GF-D8 (cell line): ENCODE data around the gene GPR158.
"Not testable (repeated sequence)": the region's sequence is repeated elsewhere in the genome, so short reads cannot be mapped to it uniquely, and the experiment has no call there.

Experiments used
- DNase-seq: peaks from one replicate; lab custom pipeline; 2025; lab: John Stamatoyannopoulos, UW

GPR158 gene

DNA sequence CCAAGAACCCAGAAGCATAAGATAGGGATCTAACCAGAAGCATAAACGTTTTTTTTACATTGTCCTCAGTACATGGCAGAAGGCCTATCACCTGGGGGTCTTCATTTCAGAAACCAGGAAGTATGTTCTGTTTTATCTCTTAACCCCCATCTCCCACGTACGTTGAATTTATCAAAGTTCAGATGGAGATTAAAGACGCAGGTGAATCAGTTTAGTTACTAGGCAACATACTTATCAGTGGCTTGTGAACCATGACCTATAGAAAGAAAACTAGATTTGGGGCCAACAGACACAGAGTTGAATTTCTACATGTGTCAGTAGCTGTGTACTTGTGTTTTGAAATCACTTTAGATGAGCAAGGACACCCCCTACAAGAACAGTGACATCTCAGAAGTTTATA lies 122.7 kb downstream of the GPR158 start:
- no peak for DNase-seq

DNA sequence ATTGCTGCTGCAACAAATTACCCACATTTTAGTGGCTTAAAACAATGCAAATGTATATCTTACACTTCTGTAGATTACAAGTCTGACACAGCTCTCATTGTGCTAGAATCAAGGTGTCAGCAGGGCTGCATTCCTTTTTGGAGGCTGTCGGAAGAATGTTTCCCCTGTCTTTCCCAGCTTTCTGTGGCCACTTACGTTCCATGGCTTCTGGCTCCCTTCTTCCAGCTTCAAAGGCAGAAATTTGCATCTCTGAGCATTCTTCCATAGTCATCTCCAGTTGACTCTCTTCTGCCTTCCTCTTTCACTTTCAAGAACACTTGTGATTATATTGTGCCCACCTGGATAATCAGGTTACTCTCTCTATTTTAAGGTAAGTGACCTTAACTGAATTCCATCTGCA lies 125.3 kb downstream of the GPR158 start:
- DNase-seq: no peak

DNA sequence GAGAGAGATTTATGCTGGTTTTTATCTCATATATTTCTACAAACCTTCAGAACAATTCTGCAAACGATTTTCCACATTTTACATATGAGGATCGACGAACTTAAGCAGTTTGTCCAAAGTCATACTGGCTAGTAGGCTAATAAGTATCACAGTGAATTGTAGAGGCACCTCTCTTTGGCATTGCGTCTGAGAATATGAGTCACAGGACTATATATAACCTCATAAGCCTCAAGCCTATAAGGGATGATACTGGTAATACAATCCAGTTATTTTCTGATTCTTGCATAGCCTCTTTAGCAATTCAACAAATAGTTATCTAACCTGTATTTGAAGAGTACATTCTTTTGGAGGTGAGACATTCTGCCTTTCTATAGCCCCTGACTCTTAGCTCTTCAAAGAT lies 129.8 kb downstream of the GPR158 start:
- DNase-seq: no peak

DNA sequence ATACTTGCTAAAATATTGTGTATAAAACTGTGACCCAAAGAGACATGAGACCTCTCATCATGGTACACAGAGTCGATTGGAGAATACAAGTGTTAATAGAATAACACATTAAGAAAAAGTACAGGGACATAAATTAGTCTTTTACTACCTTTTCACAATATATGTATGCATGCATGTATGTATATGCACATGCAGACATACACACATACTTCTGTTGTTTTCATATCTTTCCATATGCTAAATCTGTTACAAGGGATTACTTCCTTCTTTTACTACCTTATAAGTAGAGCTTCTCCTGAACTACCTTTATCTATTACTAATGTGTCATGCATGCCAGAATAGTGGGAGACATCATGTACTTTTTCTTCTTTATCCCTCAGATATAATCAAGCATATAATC lies 131.6 kb downstream of the GPR158 start:
- DNase-seq: no peak

DNA sequence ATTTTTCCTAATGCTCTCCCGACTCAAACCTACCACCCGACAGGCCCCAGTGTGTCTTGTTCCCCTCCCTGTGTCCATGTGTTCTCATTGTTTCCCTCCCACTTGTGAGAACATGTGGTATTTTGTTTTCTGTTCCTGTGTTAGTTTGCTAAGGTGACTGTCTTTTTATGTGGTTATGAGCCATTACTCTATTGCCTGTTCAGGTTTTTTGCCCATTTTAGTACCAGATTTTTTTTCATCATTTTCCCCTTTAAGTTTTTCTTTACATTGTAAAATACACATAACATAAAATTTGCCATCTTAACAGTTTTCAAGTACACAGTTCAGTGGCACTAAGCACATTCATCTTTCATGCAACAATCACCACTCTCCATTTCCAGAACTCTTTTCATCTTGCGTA lies 133.5 kb downstream of the GPR158 start:
- no peak for DNase-seq

DNA sequence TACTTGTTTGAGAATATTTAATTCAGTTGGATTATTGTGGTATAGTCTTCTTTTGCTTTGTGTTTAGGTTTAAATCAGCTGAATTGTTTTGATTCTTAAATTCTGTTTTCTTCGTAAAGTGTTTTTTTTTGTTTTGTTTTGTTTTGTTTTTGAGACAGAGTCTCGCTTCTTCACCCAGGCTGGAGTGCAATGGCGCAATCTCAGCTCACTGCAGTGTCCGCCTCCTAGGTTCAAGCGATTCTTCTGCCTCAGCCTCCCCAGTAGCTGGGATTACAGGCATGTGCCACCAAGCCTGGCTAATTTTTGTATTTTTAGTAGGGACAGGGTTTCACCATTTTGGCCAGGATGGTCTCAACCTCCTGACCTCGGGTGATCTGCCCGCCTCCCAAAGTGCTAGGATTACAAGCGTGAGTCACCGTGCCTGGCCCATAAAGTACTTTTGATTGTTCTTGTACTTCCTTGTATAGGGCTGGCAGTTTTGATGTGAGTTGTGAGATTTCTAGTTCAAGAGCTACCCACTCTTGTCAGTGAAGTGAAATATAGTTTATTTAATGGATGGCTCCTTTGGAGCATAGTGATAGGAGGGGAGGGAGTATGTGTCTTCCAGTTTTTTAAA lies 142.9 kb downstream of the GPR158 start:
- not testable (repeated sequence) for DNase-seq

DNA sequence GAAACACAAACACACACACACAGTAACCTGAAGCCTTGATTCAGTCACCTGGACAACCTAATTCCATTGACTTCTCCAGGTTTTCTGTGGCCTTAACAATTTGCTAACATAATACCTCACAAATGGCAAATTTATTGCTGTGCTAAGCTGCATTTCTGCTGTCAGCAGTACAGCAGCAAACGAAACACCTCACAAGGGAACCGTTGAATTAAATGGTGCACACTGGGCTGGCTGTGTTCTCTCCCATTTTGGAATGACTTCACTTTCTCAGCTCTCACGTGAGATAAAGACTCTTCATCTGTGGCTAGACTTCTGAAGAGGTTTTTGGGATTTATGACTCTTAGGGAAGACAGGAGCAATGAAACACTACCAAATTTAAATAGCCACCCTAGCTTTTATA lies 152.5 kb downstream of the GPR158 start:
- DNase-seq: no peak

DNA sequence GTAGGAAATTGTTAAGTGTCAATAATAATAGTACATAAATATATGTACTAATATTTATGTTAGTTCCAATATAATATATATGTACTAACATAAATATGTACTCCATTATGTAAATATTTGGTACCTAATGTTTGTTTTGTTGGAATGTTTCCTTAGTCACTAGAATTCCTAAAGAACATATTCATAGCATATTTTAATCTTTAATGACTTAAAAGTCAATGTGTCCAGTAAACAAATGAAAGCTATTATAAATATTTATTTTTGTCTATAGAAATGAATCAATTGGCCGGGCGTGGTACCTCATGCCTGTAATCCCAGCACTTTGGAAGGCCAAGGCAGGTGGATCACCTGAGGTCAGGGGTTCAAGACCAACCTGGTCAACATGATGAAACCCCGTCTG lies 153.6 kb downstream of the GPR158 start:
- DNase-seq: no peak

DNA sequence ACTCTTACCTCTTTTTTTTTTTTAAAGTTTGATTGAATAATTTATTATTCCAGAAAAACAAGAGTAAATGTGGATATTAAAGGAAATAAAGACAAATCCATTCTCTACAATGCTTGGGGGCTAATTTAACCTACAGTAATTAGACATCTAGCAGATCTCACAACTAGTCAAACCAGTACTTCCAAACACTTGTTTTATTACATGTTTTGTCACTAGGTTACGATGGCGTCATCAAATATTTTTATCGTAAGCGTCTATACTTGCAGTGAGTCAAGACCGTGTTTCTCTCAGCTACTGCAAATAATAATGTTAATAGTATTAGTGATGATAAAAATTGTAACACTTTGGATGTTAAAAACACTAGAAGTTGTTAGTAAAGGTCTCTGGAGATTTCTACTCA lies 154.8 kb downstream of the GPR158 start:
- DNase-seq: not testable (repeated sequence)

DNA sequence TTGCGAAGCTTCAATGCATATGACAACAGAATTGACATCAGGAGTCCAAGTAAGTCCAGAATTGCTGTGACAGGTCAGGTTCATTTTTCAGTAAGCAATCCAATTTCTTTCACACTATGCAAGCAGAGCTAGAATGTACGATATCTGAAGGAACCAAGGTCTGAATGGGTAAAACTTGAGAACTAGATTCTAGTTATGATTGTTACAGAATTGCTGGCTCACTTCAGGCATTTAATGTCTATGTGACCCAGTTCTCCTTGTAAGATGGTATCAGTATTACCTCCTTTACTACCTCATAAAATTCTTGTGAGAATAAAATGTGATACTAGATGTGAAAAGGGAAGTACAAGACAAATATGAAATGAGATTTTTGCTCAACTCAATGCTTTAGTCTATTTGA lies 159.6 kb downstream of the GPR158 start:
- DNase-seq: no peak

DNA sequence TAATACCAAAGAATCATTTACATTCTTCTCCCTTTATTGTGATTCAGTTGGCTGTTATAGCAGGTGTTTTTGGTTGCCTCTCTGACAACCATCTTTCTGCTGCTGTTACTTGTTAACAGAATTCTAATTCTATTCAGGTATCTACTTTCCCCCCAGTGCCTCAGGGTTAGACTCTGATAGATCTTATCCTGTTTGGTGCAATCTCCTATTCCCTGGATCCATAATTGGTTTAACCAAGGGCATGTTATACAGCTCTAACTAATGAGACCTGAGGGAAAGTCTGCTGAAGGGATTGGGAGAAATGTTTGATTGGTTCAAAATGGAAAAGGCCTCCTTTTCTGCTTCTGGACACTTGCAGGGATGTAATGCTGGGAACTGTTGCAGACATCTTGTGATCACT lies 161.5 kb downstream of the GPR158 start:
- DNase-seq: no peak

DNA sequence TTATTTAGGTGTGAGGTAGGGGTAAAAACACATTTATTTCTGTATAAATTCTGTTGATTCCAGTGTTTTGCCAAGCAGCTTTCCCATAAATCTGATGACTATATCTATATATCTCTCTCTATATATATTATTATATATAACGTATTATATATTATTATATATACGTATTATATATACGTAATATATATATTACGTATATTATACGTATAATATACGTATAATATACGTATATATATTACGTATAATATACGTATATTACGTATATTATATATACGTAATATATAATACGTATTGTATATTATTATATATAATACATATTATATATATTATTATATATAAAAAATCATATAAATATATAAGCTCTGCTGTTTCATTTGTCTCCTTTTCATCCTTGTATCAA lies 163.5 kb downstream of the GPR158 start:
- DNase-seq: no peak

DNA sequence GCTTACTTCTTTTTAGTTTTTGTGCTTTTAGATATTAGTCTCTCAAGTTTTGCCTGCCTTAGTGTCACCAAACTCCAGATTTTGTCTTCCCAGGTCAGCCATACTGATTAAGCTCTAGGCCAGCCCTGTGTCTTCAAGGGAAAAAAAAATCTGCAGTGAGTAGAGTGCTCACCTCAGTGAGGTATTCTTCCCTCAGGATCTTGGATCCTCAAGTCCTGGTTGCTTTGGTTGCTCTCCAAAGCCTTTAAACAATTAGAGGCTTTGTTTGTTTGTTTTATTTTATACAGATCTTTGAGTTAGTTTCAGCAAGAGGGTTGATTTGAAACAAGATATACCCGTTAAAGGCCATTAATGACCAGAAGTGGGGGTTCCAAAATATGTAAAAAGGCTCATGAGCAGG lies 165.2 kb downstream of the GPR158 start:
- no peak for DNase-seq

DNA sequence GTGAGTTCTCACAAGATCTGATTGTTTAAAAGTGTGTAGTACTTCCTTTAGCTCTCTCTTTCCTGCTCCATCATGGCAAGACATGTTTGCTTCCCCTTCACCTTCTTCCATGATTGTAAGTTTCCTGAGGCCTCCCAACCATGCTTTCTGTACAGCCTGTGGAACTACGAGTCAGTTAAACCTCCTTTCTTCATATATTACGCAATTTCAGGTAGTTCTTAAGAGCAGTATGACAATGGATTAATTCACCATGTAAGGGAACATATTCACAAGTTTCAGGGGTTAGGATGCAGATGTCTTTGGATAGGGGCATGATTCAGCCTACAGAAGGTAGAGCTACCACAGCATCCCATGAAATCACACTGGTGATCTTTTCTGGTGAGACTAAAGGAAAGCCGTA lies 174.7 kb downstream of the GPR158 start:
- DNase-seq: no peak

DNA sequence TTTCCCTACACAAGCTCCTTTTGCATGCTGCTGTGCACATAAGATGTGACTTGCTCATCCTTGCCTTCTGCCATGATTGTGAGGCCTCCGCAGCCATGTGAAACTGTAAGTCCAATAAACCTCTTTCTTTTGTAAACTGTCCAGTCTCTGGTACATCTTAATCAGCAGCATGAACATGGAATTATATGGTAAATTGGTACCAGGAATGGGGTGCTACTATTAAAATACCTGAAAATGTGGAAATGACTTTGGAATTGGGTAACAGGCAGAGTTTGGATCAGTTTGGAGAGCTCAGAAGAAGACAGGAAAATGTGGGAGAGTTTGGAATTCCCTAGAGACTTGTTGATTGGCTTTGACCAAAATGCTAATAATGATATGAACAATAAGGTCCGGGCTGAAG lies 181.8 kb downstream of the GPR158 start:
- no peak for DNase-seq

DNA sequence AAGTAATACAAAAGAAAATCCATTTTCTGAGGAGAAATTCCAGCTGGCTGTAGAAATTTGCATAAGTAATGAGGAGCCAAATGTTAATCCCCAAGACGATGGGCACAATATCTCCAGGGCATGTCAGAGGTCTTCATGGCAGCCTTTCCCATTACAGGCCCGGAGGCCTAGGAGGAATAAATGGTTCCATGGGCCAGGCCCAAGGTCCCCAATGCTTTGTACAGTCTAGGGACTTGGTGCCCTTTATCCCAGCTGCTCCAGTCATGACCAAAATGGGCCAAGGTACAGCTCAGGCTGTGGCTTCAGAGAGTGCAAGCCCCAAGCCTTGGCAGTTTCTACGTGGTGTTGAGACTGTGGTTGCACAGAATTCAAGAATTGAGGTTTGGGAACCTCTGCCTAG lies 182.5 kb downstream of the GPR158 start:
- no peak for DNase-seq

DNA sequence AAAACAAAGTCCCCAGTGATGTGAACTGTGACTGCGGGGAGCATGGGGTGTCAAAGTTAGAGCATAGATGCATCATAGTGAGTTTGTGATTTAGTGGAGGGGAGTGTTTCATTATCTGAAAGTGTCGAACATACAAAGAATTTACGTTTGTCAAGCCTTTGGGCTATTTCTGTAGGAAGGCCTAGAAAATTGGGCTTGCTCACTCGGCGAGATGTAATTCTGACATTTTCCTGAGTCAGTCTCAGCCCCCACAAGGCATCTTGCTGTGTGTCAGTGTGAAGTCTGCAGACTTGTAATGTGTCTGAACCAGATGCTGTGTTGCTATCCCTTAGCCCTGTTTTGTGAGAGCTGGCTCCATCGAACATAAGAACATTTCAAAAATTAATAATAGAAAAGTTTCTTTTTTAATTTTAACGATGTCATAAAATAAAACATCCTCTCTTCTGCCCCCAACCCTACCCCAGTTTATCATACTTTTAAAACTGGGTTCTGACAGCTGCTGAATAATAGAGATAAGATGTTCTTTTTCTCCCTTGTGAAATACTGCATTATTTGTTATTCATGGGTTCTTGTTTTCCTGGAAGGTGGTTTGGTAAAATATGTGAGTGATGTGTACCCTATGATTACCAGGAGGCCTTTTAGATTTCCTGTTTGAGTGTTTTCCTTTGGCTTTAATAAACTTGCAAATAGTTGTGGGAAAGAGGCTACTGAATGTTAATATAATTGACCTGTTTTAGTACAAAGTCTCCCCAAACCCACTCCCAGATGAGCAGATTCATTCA lies 207.4 kb downstream of the GPR158 start:
- no peak for DNase-seq

DNA sequence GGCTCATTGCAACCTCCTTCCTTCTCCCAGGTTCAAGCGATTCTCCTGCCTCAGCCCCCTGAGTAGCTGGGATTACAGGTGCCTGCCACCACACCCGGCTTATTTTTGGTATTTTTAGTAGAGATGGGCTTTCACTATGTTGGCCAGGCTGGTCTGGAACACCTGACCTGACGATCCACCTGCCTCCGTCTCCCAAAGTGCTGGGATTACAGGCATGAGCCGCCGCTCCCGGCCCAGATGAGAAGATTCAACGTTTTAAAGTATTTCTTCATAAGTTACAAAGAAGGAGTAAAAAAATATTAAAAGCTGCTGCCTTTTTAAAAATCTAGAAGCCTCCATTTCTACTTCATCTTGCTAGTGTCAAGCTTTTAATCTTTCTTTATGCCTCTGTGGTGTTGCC lies 208.1 kb downstream of the GPR158 start:
- DNase-seq: not testable (repeated sequence)

DNA sequence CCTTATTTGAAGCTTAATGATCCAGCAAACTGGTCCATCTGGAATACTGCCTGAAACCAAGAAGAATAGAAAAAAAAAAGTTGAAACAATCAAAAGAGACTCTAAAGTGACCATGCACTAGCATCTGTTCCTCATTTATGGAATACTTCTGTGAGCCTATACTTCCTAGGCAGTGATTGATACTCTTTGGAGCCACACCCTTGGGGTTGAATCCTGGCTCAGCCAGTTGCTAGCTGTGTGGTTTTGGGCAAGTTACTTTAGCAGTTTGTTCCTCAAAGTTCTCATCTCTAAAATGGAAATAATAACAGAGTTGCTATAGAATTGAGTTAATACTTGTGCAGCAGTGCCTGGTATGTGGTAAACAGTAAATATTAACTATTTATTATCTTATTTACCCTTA lies 208.9 kb downstream of the GPR158 start:
- no peak for DNase-seq

DNA sequence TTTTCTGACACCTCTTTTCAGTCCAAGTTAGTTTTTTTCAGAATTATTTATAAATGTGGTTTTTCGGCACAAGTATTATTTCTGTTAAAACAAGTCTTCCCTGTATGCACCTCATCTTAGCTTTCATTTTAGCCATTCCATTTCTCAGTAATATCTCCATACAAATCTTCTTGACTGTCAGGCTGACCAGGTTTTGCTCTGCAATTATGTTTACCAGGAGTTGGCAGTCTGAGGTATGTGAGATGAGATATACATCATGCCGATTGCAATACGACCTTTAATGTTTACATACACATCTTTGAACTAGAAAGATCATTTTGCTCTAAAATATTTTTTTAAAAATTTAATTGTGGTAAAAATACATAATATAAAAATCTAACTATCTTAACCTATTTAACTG lies 209.8 kb downstream of the GPR158 start:
- DNase-seq: no peak

DNA sequence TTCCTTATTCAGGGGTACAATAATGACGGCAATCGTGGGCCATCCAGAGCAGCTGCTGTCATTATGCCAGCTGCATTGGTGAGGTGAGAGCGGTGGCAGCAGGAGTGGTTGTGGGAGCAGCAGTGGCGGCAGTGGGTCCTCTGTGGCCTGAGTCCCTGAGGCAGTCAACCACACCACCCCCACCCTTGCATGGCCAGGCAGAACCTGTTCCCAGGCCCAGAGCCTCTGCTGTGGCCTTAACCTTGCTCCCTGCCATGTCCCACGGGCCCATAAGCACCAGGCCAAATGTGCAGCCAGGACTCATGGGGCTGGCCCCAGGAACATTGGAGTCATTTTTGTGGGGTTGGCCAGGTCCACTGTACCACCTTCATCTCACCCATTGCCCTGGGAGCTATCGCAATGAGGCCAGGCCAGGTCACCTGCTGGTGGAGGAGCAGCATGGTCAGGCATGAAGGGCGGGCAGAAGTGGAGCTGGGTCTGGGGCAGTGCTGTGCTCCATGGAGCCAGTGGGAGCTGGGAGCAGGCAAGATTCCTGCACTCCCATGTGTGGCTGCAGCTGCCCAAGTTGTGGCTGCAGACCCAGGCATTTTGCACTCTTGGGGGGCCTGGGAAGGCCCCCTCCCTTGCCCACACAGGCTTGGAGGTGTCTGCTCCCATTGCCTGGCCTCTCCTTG lies 213.5 kb downstream of the GPR158 start:
- no peak for DNase-seq

DNA sequence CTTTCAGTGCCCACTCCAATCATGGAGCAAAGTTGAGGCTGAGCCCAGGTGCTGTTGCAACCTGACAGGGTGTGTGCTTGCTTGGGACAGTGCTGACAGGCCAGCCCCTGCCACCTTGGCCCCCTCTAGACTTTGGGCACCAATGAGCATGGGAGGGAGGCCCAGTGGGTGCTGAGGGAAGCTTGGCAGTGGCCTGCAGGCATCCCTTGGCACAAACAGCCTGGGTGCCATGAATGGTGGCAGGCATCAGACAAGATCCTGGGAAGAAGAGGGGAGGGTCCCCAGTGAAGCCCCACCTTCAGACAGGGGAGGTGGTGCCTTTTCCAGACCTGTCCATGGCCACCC lies 214.0 kb downstream of the GPR158 start:
- DNase-seq: no peak

DNA sequence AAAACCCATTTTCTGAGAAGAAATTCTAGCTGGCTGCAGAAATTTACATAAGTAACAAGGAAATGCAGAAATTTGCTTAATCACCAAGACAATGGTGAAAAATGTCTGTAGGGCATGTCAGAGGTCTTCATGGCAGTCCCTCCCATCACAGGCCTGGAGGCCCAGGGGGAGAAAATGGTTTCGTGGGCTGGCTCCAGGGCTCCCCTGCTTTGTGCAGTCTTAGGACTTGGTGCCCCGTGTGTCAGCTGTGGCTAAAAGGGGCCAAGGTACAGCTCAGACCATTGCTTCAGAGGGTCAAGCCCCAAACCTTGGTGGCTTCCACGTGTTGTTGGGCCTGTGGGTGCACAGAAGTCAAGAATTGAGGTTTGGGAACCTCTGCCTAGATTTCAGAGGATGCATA lies 215.9 kb downstream of the GPR158 start:
- DNase-seq: no peak

DNA sequence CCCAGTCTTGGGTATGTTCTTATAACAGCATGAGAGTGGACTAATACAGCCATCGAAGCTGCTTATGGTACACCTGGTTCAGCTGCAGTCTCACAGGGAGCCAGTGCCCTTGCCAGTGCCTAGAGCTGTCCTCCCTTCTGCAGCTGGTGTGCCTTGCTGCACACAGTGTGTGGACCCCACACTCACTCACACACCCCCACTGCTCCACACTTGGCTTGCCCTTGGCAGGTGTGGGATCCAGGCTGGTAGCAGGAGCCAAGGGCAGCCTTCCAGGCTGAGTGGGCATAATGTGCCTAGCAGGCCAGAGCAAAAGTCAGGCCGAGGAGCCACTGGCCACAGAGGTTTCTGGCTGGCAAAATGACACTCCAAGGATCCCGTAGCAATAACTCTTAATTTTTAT lies 217.3 kb downstream of the GPR158 start:
- no peak for DNase-seq
